GM19397 (cell line): ENCODE results near the gene FAM9A.
"Not testable (repeated sequence)": the region's sequence is repeated elsewhere in the genome, so short reads cannot be mapped to it uniquely, and the experiment has no call there.

Experiments
- ATAC-seq: cut with Tn5 transposase; IDR thresholded peaks from one replicate; pipeline ENCODE4 v1.9.1; 2021; ENCODE audit warnings: mild to moderate bottlenecking, moderate library complexity; ENCODE audit not compliant: unreplicated experiment

The FAM9A gene

DNA sequence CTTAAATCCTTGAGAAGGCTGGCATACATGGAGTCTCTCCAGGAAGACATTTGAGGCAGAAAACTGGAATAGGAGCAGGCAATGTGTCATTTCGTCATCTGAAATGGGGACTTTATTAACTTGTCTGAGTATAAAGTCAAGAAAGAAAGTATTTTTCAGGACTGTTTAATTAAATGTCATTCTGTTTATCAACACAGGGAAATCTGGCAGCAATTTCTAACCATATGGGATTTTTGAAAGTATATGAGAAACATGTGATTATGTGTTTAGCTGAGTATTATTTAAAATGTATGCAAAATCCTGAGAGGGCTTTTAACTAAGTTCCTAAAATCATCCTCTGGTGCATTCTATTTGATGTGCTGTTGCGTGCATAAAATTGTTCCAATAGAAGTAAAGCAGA is 3.9 kb upstream of the FAM9A start:
- no peak for ATAC-seq

DNA sequence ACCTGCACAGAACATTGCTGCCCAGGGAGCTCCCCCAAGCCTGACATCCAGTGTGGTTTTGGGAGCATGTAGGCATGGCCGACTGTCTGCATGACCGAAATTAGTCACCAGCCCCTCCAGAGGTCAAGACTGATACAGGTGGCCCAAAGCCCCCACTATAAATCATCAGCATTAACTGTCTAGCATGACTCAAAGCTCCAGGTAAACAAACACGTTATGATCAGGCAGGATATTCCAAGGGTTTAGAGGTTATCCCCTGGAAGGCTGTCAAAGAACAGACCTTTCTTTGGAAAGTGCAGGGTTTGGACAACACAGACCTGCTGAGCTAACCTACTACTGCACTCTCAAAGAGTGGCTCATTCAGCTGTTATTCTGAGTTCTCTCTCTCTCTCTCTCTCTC is 2.1 kb upstream of the FAM9A start:
- ATAC-seq = no peak

DNA sequence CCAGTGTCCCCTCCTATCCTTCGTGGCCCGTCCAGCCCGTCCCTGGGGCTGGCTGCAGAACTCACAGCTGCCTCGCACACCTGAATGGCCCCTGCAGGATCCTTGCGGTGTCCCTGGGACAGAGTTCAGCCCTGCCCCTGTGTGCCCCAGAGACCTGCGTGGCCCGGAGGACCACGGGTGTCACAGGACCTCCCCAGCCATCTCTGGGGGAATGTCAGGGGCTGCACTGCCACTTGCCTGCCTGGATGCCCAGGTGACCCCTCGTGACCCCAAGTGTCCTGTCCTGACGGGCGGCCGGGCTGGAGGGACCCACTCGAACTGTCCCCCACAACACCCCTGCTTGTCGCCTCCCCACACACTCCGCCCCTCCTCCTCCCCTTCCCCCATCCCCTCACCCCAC is 832 bp downstream of the FAM9A start:
- not testable (repeated sequence) for ATAC-seq

DNA sequence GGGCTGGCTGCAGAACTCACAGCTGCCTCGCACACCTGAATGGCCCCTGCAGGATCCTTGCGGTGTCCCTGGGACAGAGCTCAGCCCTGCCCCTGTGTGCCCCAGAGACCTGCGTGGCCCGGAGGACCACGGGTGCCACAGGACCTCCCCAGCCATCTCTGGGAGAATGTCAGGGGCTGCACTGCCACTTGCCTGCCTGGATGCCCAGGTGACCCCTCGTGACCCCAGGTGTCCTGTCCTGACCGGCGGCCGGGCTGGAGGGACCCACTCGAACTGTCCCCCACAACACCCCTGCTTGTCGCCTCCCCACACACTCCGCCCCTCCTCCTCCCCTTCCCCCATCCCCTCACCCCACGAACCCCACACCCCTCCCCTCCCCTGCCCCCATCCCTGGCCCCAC is 1.9 kb downstream of the FAM9A start:
- ATAC-seq = not testable (repeated sequence)

DNA sequence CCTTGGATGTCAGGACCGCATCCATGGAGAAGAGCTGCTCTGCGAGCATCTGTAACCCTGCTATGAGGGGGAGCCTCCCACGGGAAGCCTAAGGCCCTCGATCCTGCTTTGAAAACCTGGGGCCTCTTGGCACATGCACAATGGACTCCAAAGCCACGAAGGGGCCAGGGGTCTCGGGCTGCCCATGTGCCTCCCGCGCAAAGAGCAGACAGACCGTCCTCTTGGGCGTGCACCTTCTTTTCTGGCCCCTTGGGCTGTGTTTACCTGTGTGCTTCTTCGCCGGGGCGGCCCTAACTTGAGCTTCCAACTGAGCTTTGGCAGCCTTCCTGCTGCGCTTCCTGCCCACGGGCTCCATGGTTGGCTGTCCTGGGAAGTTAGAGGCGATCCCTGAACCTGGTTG is 2.5 kb downstream of the FAM9A start:
- not testable (repeated sequence) for ATAC-seq

DNA sequence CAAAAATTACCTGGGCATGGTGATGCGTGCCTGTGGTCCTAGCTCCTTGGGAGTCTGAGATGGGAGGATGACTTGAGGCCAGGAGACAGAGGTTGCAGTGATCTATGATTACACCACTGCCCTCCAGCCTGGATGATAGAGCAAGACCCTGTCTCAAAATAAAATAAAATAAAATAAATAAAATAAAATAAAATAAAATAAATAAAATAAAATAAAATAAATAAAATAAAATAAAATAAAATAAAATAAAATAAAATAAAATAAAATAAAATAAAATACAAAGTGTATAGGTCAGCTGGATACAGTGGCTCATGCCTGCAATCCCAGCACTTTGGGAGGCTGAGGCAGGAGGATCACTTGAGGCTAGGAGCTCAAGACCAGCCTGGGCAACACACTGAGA is 14.1 kb downstream of the FAM9A start:
- ATAC-seq = not testable (repeated sequence)

DNA sequence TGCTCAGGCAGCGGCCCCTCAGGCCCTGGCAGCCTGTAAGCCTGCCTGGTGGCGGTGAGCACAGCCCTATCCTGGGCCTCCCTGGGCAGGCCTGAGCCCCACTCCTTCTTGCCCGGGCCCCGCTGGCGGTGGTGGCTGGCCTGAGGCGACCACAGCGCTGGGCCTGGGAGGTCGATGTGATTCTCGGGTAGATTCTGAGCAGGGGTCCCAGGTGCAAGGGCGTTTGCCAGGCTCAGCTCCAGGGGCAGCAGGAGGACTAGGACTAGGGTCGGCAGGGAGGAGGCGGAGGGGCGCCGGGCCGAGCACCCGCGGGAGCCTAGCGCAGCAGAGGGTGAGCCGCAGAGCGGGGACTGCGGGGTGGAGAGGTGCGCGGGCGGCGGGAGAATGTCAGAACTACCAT is 17.0 kb downstream of the FAM9A start:
- ATAC-seq = no peak

DNA sequence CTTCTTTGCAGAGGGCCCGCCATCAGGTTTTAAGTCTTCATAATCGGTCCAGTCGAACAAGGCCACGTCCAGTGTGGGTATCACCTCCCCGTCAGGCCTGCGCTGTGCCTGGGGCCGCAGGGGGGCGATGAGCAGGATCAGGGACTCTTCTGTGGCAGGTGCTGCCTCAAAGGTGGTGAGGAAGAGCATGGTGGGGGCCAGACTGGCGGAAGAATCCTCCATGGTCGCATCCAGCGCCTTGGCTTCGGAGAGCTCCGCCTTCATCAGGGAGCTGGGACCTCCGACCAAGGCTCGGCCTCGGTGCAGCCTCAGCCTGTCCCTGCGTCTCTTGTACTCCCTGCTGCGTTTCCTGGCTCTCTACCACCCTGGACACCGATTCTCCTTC is 17.5 kb downstream of the FAM9A start:
- no peak for ATAC-seq

DNA sequence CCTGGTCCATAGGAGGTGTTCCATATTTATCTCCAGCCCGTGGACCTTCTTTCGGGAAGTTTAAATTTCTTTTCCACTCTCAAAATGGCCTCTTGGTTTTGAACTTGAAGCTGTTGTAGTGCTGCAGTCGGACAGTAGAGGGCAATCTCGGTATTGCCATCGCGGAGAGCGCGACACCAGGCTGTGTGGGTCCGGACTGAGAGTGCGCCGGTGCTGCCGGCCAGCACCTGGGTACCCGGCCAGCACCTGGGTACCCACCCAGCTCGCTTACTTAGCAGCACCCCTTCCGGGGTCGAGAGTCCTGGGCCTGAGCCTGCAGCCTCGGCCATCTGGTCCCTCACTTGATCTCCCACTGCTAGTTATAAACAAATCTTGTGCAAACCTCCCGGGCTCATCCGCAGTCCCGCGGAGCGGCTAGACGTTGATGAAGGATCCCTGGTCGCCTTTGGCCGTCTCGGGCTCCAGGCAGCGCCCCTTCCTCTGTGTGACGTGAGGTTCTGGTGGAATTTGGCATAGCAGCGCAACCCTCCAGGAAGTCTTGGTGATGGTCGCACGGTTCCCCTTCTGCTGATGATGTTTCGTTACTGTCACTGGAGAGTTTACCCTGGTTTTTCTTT is 18.0 kb downstream of the FAM9A start:
- ATAC-seq = no peak

DNA sequence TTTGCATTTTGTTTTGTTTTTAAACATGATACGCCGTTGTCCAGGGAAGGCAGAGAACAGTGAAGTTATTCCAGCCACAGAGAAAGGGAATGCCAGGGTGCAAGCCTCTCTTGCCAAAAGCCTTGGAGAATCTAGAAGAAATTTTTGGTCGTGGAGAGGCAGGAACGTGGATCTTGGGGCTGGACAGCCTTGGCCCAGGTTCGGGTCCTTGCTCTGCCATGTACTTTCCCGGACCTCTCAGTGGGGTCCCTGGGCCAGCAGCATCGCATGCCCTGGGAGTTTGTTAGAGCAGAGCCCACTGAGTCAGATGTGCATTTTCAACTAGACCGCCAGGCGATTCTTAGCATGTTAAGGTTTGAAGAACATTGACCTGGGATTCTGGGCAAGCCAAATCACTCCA is 18.6 kb downstream of the FAM9A start:
- ATAC-seq = no peak

DNA sequence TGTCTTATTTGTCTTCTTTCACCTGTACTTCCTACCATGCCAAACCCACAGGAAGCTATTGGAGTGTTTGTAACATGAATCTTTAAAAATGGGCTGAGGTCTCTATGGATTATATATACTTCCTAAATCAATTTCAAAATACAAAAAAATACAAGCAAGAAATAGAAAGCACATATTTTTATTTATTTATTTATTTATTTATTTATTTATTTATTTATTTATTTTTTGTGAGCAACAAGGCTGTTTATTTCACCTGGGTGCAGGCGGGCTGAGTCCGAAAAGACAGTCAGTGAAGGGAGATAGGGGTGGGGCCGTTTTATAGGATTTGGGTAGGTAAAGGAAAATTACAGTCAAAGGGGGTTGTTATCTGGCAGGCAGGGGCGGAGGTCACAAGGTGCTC is 19.3 kb downstream of the FAM9A start:
- not testable (repeated sequence) for ATAC-seq

DNA sequence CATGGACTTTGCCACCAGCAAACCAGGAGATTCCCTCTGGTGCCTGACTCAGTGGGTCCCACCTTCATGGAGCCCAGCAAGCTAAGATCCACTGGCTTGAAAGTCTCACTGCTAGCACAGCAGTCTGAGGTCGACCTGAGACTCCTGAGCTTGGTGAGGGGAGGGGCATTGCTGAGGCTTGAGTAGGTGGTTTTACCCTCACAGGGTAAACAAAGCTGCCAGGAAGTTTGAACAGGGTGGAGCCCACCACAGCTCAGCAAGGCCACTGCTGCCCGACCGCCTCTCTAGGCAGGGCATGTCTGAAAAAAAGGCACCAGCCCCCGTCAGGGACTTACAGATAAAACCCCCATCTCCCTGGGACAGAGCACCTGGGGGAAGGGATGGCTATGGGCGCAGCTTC is 28.1 kb downstream of the FAM9A start:
- ATAC-seq = no peak

DNA sequence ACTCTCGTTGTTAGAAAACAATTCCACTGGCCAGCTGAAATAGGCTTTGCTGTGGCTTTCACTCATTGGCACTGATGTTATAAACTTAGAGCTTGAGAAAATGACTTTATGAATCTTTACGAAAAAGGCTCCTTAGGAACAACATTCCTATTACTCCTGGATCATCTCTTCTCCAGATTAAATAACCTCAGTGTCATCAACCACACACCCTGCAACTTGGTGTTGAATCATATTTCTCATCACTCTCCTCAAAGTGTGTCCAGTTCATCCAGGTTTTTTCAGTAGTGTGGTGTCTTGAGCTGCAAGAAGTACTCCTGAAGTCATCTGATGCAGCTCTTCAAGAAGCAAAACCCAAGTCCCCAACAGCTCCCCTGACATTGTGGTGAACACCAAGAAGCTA is 41.2 kb downstream of the FAM9A start:
- ATAC-seq = no peak

DNA sequence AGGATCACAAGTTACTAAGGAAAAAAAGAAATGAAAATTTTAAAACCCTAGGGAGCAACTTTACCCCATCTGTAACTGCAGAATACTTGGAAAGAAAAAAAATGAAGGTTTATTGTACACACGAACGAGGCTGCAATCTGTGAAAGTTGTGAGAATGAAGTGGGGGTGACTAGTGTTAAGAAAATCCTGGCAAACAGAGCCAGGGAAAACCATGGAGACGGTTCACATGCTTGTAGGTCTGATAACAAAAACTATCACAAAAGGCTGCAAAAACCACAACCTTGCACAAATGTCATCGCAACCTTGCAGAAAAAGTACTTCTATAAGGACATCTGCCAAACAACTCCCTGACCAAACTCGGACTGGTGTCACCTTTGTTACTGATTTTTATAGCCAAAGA is 42.5 kb downstream of the FAM9A start:
- ATAC-seq = not testable (repeated sequence)

DNA sequence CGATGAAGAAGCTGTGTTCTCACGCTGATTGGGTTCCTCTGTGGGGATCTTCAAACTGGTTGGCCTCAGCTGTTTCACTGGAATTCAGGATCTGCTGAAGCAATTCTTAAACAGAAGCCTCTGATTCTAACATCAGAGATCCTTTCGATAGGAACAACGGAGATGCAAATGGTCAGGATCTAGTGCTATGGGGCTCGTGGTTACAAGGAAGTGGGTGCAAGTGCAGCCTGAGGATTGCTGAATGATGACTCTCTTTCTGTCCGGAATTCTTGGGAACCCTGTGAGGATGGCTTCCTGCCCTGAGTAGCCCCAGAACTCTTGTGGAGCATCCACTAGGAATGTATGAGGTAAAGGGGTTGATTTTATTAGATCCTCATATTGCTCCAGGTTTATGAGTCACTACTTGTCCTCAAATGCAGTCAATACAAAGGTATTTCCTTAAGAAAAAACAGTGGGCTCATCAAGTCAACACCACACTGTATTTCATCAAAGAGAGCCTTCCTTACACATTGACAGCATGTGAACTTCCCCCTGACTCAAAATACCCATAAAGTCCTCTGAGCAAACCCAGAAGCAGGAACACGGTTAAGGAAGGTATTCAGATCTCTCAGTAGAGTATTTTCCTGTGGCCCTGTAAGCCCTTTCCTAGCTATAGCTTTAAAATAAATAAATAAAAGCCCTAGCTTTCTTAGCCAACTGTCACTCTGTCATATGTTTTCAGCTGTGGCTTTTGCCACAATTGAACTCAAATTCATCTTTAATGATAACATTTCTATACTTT is 43.4 kb downstream of the FAM9A start:
- not testable (repeated sequence) for ATAC-seq

DNA sequence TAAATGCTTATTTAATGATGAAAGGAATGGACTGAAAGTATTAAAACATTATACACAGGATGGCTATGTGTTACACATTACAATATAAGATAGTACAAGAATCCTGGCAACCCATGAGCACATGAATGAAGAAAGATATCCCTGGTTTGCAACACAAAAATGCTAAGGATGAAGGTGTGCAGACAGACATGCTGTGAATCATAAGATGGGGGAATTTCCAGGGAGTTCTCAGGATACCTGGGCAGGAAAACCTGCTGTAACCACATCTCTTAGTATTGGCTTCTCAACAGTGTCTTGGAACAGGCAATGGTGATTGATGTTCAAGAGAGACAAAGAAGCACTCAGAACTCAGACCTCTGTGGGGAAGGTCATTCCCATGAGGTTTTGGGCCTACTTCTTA is 45.4 kb downstream of the FAM9A start:
- no peak for ATAC-seq

DNA sequence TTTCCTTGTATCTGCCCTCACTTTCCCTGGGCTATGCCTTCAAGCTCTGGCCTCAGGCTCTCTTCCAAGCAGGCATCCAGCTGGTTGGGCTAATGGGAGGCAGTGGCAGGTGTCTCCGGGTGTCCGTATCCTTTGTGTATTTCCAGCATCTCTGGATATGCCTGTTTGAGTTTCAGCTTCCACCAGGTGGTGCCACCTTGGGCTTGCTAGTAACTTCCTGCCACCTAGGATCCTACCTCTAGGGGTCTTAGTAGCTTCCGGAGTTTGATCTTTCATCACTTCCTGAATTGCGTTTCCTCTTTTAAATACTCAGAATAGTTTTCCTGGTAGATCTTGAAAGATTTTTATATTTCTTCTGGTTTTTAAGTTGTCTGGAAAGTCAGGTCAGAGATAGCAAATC is 46.1 kb downstream of the FAM9A start:
- ATAC-seq = no peak

DNA sequence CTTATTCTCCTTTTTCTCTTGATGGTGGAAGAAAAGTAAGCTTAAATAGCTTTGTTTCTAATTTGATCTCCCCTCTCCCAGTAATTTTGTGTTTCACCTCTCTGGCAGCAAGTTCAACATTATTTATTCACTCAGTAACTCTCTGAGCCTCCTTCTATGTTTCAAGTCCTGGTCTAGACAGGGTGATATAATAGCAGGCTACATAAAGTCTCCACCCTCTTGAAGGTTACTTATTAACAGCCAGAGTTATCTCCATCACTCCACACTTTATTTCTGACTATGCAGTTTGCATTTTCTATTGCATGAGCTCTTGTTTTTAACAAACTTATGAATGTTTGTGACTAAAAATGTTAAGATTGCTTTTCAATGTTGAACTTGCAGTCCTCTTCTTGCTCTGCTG is 51.5 kb downstream of the FAM9A start:
- no peak for ATAC-seq

DNA sequence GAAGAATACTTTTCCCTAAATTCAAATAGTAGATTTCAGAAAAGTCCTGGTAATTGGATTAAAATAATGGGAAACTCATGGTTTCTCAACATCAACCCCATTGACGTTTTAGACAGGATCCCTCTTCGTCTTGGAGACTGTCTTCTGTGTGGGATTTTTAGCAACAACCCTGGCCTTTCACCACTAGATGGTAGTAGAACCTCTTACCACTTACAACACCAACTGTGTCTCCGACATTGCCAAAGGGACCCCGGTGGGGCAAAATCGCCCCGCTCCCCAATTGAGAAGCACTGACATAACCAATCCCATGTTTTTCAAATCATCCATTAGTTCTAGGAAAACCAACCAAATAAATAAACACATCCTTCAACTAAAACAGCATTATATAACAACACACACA is 52.3 kb downstream of the FAM9A start:
- ATAC-seq = no peak

DNA sequence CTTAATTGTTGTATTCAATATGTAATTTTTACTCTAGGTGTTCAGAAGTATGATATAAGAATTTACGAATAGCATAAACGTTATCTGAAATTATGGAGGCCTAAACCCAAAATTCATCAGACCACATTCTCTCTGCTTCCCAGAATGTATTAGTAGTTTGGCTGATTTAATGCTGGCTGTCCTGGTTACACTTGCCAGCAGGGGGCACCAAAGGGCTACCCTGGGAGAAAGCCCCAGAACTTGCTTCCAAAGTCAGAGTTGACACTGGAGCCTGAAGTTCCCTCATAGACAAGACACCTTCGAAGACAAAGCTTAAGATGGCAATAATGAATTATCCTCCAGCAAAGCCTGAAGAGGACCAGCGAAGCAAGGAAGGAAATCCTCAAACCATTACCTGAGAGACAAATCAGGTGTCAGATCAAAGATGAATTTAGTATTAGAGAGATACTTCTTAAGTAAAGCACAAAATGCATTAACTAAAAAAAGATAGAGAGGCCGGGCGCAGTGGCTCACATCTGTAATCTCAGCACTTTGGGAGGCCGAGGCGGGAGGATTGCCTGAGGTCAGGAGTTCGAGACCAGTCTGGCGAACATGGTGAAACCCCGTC is 58.0 kb downstream of the FAM9A start:
- ATAC-seq = no peak

DNA sequence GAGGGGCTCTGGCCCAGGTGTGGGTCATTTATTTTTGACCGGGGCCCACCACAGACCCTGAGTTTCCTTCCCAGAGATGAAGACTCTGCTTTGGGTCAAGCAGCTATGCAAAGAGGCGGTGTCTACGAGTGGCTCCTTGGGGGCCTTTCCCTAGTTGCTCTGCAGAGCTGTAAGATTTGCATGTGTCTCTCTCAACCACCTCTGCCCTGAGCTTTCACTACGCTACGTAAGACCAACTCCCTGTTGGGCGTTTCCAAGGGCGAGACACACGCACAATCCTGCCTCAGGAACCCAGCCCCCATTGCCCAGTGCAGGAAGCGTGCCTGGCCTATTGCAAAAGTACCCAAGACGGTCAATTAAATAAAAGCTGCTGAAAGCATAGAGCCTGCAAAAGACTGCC is 59.2 kb downstream of the FAM9A start:
- ATAC-seq = no peak
